Testis (tissue), 2 donors: ENCODE data around the gene PTPRN2.

ENCODE experiments used
- CTCF ChIP-seq, 3 experiments: fragments of 450-650 bp in 2 of 3; fragments of 200-600 bp in 1 of 3; sonication (generic) in 1 of 3; IDR thresholded peaks; one replicate each; pipeline ENCODE4 v1.5.1; 2016 to 2019; ENCODE audit warnings: antibody characterized with exemption in 3 of 3, mild to moderate bottlenecking in 2 of 3, moderate library complexity in 1 of 3
- POLR2A ChIP-seq: fragments of 450-650 bp; IDR thresholded peaks from one replicate; pipeline ENCODE4 v1.6.1; 2017; ENCODE audit warnings: antibody characterized with exemption, mild to moderate bottlenecking, moderate library complexity

- no peak for TF ChIP-seq POLR2A
- TF ChIP-seq CTCF (IDR thresholded peaks at IDR 0.05): no peak
Observed at GRCh38 chr7:158238616-158239289, 348.9 kb downstream of the PTPRN2 start.
